Measurements from ENCODE around the gene NPAS3.

Gene NPAS3

GRCh38 chr14:33551963-33552362 lies 613.3 kb downstream of the NPAS3 start:
- DNase-seq (ENCODE audit: low read depth) = no peak
- H3K4me3 ChIP-seq (ENCODE audit: control insufficient read depth, low read depth, low read length) = no peak overlapping the region
- TF ChIP-seq CTCF (IDR thresholded peaks at IDR 0.05; ENCODE audit: control insufficient read depth, insufficient read depth, low read depth, low read length, missing control alignments) = no peak

- H3K4me3 ChIP-seq (ENCODE audit: control insufficient read depth, low read depth, low read length) = no peak overlapping the region
- no peak for DNase-seq (ENCODE audit: low read depth)
- TF ChIP-seq CTCF (IDR thresholded peaks at IDR 0.05; ENCODE audit: control insufficient read depth, insufficient read depth, low read depth, low read length, missing control alignments) = no peak
Measured at GRCh38 chr14:33553706-33554278, 615.1 kb downstream of the NPAS3 start.

GRCh38 chr14:33554988-33555387 lies 616.3 kb downstream of the NPAS3 start:
- TF ChIP-seq CTCF (IDR thresholded peaks at IDR 0.05; ENCODE audit: control insufficient read depth, insufficient read depth, low read depth, low read length, missing control alignments) = no peak
- DNase-seq (ENCODE audit: low read depth) = no peak
- no peak overlapping the region for H3K4me3 ChIP-seq (ENCODE audit: control insufficient read depth, low read depth, low read length)

GRCh38 chr14:33555710-33556350 lies 617.2 kb downstream of the NPAS3 start:
- H3K4me3 ChIP-seq (ENCODE audit: control insufficient read depth, low read depth, low read length) = no peak overlapping the region
- no peak for DNase-seq (ENCODE audit: low read depth)
- TF ChIP-seq CTCF (IDR thresholded peaks at IDR 0.05; ENCODE audit: control insufficient read depth, insufficient read depth, low read depth, low read length, missing control alignments) = no peak

- no peak for TF ChIP-seq CTCF (IDR thresholded peaks at IDR 0.05; ENCODE audit: control insufficient read depth, insufficient read depth, low read depth, low read length, missing control alignments)
- no peak overlapping the region for H3K4me3 ChIP-seq (ENCODE audit: control insufficient read depth, low read depth, low read length)
- no peak for DNase-seq (ENCODE audit: low read depth)
Measured at GRCh38 chr14:33556382-33557121, 617.9 kb downstream of the NPAS3 start.

- H3K4me3 ChIP-seq (ENCODE audit: control insufficient read depth, low read depth, low read length) = no peak overlapping the region
- no peak for TF ChIP-seq CTCF (IDR thresholded peaks at IDR 0.05; ENCODE audit: control insufficient read depth, insufficient read depth, low read depth, low read length, missing control alignments)
- no peak for DNase-seq (ENCODE audit: low read depth)
Measured at GRCh38 chr14:33560718-33561431, 622.2 kb downstream of the NPAS3 start.

Data from AG09309 (cell line).